Testis (tissue), 3 donors: ENCODE measurements around the gene GTPBP6. TPM values are rescaled to one million over a fixed set of nuclear protein-coding genes. Genes with fewer than 3 reads are reported as not detected.

Experiments used
- DNase-seq: peaks from one replicate; pipeline ENCODE4 v3.0.0-alpha.2; 2019
- H3K27ac ChIP-seq, 2 donors: fragments of 200-600 bp; sonication (generic); one replicate each; pipeline ENCODE4 v1.5.1; 2019
- H3K27me3 ChIP-seq: fragments of 200-600 bp; sonication (generic); one replicate; pipeline ENCODE4 v1.5.1; 2019
- H3K36me3 ChIP-seq: fragments of 200-600 bp; sonication (generic); one replicate; pipeline ENCODE4 v1.5.1; 2017; ENCODE audit warnings: low read depth; ENCODE audit errors: missing control alignments
- H3K4me1 ChIP-seq: fragments of 200-600 bp; sonication (generic); one replicate; pipeline ENCODE4 v1.5.1; 2019
- H3K4me3 ChIP-seq, 2 donors: fragments of 200-600 bp; sonication (generic); one replicate each; pipeline ENCODE4 v1.5.1; 2017 to 2019
- H3K9me3 ChIP-seq: fragments of 200-600 bp; sonication (generic); one replicate; pipeline ENCODE4 v1.5.1; 2017
- POLR2A ChIP-seq: fragments of 450-650 bp; IDR thresholded peaks from one replicate; pipeline ENCODE4 v1.6.1; 2017; ENCODE audit warnings: antibody characterized with exemption, mild to moderate bottlenecking, moderate library complexity
- WGBS, 2 donors: methylation state at CpG; one replicate each; pipeline ENCODE4 v1.1.5; 2018; 5-methylcytosine and 5-hydroxymethylcytosine counted together
- intact Hi-C: fragments of 100-400 bp; cut with DNase I; formaldehyde crosslinking; loops from one replicate; pipeline ENCODE4 v1.15.1; 2023; ENCODE audit warnings: low total_unique reads
- polyA plus RNA-seq: library from polyadenylated mRNA; stranded (reverse); fragments of 350-450 nt; fragmentation: Illumina TruSeq; extraction: RNeasy Lipid Tissue Mini Kit (QIAGEN cat#74804); gene quantifications from one replicate; pipeline ENCODE4 v1.2.3, GENCODE V29; 2014; ENCODE audit warnings: low read depth, low replicate concordance; ENCODE audit not compliant: insufficient read depth
- total RNA-seq, 2 donors: library from RNA; depleted of rRNA; stranded (reverse); fragments of >200 nt; gene quantifications; one replicate each; pipeline ENCODE4 v1.2.3, GENCODE V29; 2016
- TF ChIP-seq, protein P1 (sequence below), 3 experiments: fragments of 450-650 bp in 2 of 3; fragments of 200-600 bp in 1 of 3; sonication (generic) in 1 of 3; IDR thresholded peaks; one replicate each; pipeline ENCODE4 v1.5.1; 2016 to 2019; ENCODE audit warnings: antibody characterized with exemption in 3 of 3, mild to moderate bottlenecking in 2 of 3, moderate library complexity in 1 of 3

The GTPBP6 gene
- total and polyA plus RNA-seq, 3 donors from 2014 or later = 38.0 to 74.3 (median 43.8) TPM

DNA sequence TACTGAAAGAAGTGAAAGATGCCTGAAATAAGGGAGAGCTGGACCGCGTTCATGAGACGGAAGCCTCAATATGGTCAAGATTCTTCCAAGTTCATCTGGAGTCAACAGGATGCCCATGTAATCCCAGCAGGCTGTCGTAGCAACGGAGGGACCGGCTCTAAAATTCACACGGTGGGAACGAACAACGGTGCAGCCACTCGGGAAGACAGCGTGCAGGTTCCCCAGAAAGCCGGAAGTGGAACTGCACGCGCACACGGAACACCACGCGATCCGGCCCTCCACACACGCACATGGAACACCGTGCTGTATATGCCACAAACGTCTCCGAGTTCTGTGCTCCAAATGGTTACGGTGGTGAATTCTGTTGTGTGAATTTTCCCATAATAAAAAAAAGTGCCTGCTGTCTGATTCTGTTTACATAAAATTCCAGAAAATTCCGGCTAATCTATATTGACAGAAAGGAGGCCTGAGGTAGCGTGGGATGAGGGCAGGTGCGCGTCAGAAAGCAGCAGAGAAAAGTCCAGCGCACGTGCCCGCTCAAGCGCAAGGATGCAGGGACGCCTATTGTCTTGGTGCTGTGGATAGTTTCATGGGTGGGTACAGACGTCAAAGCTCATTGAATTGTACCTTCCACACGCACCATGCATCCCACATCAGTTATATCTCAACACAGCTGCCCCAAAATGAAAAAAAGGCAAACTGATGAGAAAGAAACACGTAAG is 36.9 kb upstream of the GTPBP6 start:
- no peak overlapping the region for H3K27ac ChIP-seq
- DNase-seq = no peak
- H3K4me1 ChIP-seq = no peaks in the 10 kb centered on the region
- no peak overlapping the region for H3K4me3 ChIP-seq
- TF ChIP-seq, protein P1, sequence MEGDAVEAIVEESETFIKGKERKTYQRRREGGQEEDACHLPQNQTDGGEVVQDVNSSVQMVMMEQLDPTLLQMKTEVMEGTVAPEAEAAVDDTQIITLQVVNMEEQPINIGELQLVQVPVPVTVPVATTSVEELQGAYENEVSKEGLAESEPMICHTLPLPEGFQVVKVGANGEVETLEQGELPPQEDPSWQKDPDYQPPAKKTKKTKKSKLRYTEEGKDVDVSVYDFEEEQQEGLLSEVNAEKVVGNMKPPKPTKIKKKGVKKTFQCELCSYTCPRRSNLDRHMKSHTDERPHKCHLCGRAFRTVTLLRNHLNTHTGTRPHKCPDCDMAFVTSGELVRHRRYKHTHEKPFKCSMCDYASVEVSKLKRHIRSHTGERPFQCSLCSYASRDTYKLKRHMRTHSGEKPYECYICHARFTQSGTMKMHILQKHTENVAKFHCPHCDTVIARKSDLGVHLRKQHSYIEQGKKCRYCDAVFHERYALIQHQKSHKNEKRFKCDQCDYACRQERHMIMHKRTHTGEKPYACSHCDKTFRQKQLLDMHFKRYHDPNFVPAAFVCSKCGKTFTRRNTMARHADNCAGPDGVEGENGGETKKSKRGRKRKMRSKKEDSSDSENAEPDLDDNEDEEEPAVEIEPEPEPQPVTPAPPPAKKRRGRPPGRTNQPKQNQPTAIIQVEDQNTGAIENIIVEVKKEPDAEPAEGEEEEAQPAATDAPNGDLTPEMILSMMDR (IDR thresholded peaks at IDR 0.05) = no peak
- TF ChIP-seq POLR2A = no peak
- intact Hi-C loops = no loop called here
- no peaks in the 10 kb centered on the region for H3K27me3 ChIP-seq
- WGBS, 2 donors = 96% methylated on average over 35 of the region's 35 CpGs
- no peaks in the 10 kb centered on the region for H3K9me3 ChIP-seq
- H3K36me3 ChIP-seq = no peaks in the 10 kb centered on the region

DNA sequence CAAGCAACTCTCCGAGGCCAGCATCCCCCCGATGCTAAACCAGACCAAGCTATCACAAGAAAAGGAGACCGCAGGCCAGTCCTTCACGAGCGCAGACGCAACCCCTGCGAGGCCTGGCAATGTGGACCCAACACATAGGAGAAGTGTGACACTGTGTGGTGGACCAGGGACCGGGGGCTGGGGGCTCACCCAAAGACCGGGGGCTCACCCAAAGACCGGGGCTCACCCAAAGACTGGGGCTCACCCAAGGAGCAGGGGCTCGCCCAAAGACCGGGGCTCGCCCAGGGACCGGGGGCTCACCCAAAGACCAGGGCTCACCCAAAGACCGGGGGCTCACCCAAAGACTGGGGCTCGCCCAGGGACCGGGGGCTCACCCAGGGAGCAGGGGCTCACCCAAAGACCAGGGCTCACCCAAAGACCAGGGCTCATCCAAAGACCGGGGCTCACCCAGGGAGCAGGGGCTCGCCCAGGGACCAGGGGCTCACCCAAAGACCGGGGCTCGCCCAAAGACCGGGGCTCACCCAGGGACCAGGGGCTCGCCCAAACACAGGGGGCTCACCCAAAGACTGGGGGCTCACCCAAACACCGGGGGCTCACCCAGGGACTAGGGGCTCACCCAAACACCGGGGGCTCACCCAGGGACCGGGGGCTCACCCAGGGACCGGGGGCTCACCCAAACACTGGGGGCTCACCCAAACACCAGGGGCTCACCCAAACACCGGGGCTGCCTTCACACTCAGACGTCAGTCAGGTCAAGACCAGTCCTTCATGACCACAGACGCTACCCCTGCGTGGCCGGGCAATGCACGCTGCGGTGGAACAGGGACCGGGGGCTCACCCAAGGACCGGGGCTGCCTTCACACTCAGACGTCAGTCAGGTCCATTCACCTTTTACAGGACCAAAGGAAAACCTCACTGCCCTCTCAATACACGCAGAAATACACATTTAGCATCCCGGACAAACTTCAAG is 35.3 kb upstream of the GTPBP6 start:
- H3K4me1 ChIP-seq = peaks cover 3% of the 10 kb centered on the region
- no peaks in the 10 kb centered on the region for H3K36me3 ChIP-seq
- 95 to 96% methylated on average over 18 to 38 of the region's 39 CpGs for WGBS, 2 donors
- no peaks in the 10 kb centered on the region for H3K27me3 ChIP-seq
- no peaks in the 10 kb centered on the region for H3K9me3 ChIP-seq
- DNase-seq = no peak
- no peak overlapping the region for H3K27ac ChIP-seq
- TF ChIP-seq POLR2A = no peak
- TF ChIP-seq, protein P1 (IDR thresholded peaks at IDR 0.05) = no peak
- intact Hi-C loops = no loop called here
- H3K4me3 ChIP-seq = no peak overlapping the region

DNA sequence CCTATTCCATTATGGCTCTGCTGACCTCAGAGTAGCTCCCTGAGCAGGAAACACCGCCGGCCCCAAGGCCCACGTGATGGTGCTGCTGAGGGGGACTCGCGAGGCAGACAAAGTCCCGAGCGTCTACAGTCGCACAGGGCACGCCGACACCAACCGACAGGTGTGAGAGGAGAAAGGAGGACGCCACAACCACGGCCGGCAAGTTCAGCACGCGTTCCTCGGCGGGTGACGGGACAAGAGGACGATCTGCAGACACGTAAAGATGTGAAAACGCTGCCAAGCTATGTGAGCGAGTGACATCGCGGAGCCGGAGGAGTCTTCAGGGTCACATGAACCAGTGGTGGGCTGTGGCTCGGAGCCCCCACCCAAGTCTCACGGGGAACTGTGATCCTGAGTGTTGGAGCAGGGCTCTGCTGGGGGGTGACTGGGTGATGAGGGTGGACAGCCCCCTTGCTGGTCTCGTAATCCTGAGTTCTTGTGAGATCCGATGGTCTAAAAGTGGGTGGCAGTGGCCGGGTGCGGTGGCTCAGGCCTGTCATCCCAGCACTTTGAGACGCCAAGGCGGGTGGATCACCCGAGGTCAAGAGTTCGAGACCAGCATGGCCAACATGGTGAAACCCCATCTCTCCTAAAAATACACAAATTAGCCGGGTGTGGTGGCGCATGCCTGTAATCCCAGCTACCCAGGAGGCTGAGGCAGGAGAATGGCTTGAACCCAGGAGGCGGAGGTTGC is 34.2 kb upstream of the GTPBP6 start:
- H3K4me1 ChIP-seq = peaks cover 6% of the 10 kb centered on the region
- intact Hi-C loops = no loop called here
- 96 to 98% methylated on average over 39 of the region's 39 CpGs for WGBS, 2 donors
- no peak overlapping the region for H3K27ac ChIP-seq
- H3K4me3 ChIP-seq = no peak overlapping the region
- no peaks in the 10 kb centered on the region for H3K27me3 ChIP-seq
- TF ChIP-seq POLR2A = no peak
- TF ChIP-seq, protein P1 (IDR thresholded peaks at IDR 0.05) = no peak
- H3K36me3 ChIP-seq = no peaks in the 10 kb centered on the region
- H3K9me3 ChIP-seq = no peaks in the 10 kb centered on the region
- no peak for DNase-seq

DNA sequence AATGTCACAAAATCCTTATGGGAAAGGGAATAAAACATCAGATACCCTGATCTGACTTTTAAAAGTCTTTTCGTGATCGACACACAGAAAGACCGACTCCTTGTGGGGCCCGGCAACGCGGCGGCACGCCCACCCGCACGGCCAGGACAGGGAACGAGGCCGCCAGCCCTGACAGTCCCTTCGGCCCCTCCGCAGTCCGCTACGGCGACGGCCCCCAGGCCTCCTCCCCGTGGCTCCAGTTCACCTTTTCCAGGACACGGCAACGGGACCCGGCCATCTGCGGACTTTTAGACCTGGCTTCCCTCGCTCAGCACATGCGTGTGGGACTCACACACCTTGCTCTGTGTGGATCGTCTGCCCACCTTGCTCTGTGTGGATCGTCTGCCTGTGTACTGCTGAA is 33.6 kb upstream of the GTPBP6 start:
- peaks cover 6% of the 10 kb centered on the region for H3K4me1 ChIP-seq
- H3K27me3 ChIP-seq = no peaks in the 10 kb centered on the region
- no peaks in the 10 kb centered on the region for H3K36me3 ChIP-seq
- no peaks in the 10 kb centered on the region for H3K9me3 ChIP-seq
- intact Hi-C loops = no loop called here
- TF ChIP-seq, protein P1 (IDR thresholded peaks at IDR 0.05) = no peak
- no peak for TF ChIP-seq POLR2A
- H3K4me3 ChIP-seq = no peak overlapping the region
- 95 to 97% methylated on average over 27 of the region's 27 CpGs for WGBS, 2 donors
- no peak for DNase-seq
- H3K27ac ChIP-seq = no peak overlapping the region
